Effector memory CD4-positive, alpha-beta T cell (primary cell): ENCODE measurements around the gene BRINP2.

Experiments
- DNase-seq, 3 donors: peaks; one replicate each; pipeline ENCODE4 v3.0.0-alpha.2; 2020
- H3K27ac ChIP-seq: 2 replicates; pipeline ENCODE4 v1.7.0; 2013; ENCODE audit warnings: mild to moderate bottlenecking, low read length, moderate library complexity; ENCODE audit not compliant: insufficient read depth, poor library complexity, severe bottlenecking
- H3K27me3 ChIP-seq: replicated peaks from 2 replicates; pipeline ENCODE4 v1.7.0; 2013; ENCODE audit warnings: mild to moderate bottlenecking, low read length; ENCODE audit not compliant: insufficient read depth, control insufficient read depth, poor library complexity, severe bottlenecking
- H3K36me3 ChIP-seq: 2 replicates; pipeline ENCODE4 v1.7.0; 2013; ENCODE audit warnings: mild to moderate bottlenecking, low read length, moderate library complexity; ENCODE audit not compliant: control insufficient read depth, insufficient read depth
- H3K4me1 ChIP-seq: 2 replicates; pipeline ENCODE4 v1.7.0; 2013; ENCODE audit warnings: low read length, mild to moderate bottlenecking; ENCODE audit not compliant: control insufficient read depth, insufficient read depth, poor library complexity, severe bottlenecking
- H3K4me3 ChIP-seq: 2 replicates; pipeline ENCODE4 v1.7.0; 2013; ENCODE audit warnings: low read length, low read depth, mild to moderate bottlenecking; ENCODE audit not compliant: insufficient read depth, poor library complexity, severe bottlenecking
- H3K9me3 ChIP-seq: 2 replicates; pipeline ENCODE4 v1.7.0; 2013; ENCODE audit warnings: mild to moderate bottlenecking, low read length, moderate library complexity; ENCODE audit not compliant: control insufficient read depth

Gene BRINP2

GRCh38 chr1:177185209-177185608, 14.5 kb downstream of the BRINP2 start:
- Histone ChIP-seq H3K27ac (no peak overlapping the region), H3K4me1 (peaks cover 5% of the 10 kb centered on the region), H3K27me3 (no peaks in the 10 kb centered on the region), H3K36me3 (no peaks in the 10 kb centered on the region), H3K9me3 (no peaks in the 10 kb centered on the region), H3K4me3 (no peak overlapping the region)
- no peak for DNase-seq

- no peak overlapping the region for H3K4me3 ChIP-seq
- no peaks in the 10 kb centered on the region for H3K36me3 ChIP-seq
- H3K4me1 ChIP-seq = peaks cover 5% of the 10 kb centered on the region
- no peaks in the 10 kb centered on the region for H3K9me3 ChIP-seq
- no peak for DNase-seq
- H3K27ac ChIP-seq = no peak overlapping the region
- no peaks in the 10 kb centered on the region for H3K27me3 ChIP-seq
Measured at GRCh38 chr1:177186639-177187038, 15.9 kb downstream of the BRINP2 start.

GRCh38 chr1:177190308-177190970, 19.7 kb downstream of the BRINP2 start:
- DNase-seq = no peak
- Histone ChIP-seq H3K27ac (no peak overlapping the region), H3K4me1 (no peaks in the 10 kb centered on the region), H3K9me3 (no peaks in the 10 kb centered on the region), H3K36me3 (no peaks in the 10 kb centered on the region), H3K27me3 (no peaks in the 10 kb centered on the region), H3K4me3 (no peak overlapping the region)

- no peak for DNase-seq
- no peak overlapping the region for H3K27ac ChIP-seq
- H3K4me1 ChIP-seq = no peaks in the 10 kb centered on the region
- H3K4me3 ChIP-seq = no peak overlapping the region
- no peaks in the 10 kb centered on the region for H3K36me3 ChIP-seq
- no peaks in the 10 kb centered on the region for H3K27me3 ChIP-seq
- H3K9me3 ChIP-seq = no peaks in the 10 kb centered on the region
Measured at GRCh38 chr1:177198243-177198642, 27.5 kb downstream of the BRINP2 start.

- H3K27me3 ChIP-seq = no peaks in the 10 kb centered on the region
- no peaks in the 10 kb centered on the region for H3K9me3 ChIP-seq
- DNase-seq = no peak
- no peaks in the 10 kb centered on the region for H3K4me1 ChIP-seq
- no peak overlapping the region for H3K27ac ChIP-seq
- H3K4me3 ChIP-seq = no peak overlapping the region
- no peaks in the 10 kb centered on the region for H3K36me3 ChIP-seq
Measured at GRCh38 chr1:177200290-177200689, 29.5 kb downstream of the BRINP2 start.

- H3K27ac ChIP-seq = no peak overlapping the region
- no peaks in the 10 kb centered on the region for H3K27me3 ChIP-seq
- no peaks in the 10 kb centered on the region for H3K36me3 ChIP-seq
- no peaks in the 10 kb centered on the region for H3K4me1 ChIP-seq
- H3K4me3 ChIP-seq = no peak overlapping the region
- no peak for DNase-seq
- no peaks in the 10 kb centered on the region for H3K9me3 ChIP-seq
Measured at GRCh38 chr1:177206831-177207355, 36.1 kb downstream of the BRINP2 start.

- Histone ChIP-seq H3K36me3 (no peaks in the 10 kb centered on the region), H3K9me3 (no peaks in the 10 kb centered on the region), H3K27ac (no peak overlapping the region), H3K27me3 (no peaks in the 10 kb centered on the region), H3K4me3 (no peak overlapping the region), H3K4me1 (no peaks in the 10 kb centered on the region)
- DNase-seq = no peak
Measured at GRCh38 chr1:177208920-177209319, 38.2 kb downstream of the BRINP2 start.

- Histone ChIP-seq H3K9me3 (no peaks in the 10 kb centered on the region), H3K4me1 (no peaks in the 10 kb centered on the region), H3K27ac (no peak overlapping the region), H3K27me3 (no peaks in the 10 kb centered on the region), H3K4me3 (no peak overlapping the region), H3K36me3 (no peaks in the 10 kb centered on the region)
- DNase-seq = no peak
Measured at GRCh38 chr1:177209357-177209756, 38.6 kb downstream of the BRINP2 start.

- no peak for DNase-seq
- Histone ChIP-seq H3K4me1 (no peaks in the 10 kb centered on the region), H3K27me3 (no peaks in the 10 kb centered on the region), H3K36me3 (no peaks in the 10 kb centered on the region), H3K27ac (no peak overlapping the region), H3K4me3 (no peak overlapping the region), H3K9me3 (no peaks in the 10 kb centered on the region)
Measured at GRCh38 chr1:177210071-177210470, 39.3 kb downstream of the BRINP2 start.

GRCh38 chr1:177211231-177211630, 40.5 kb downstream of the BRINP2 start:
- H3K4me1 ChIP-seq = no peaks in the 10 kb centered on the region
- H3K36me3 ChIP-seq = no peaks in the 10 kb centered on the region
- no peak overlapping the region for H3K4me3 ChIP-seq
- H3K27me3 ChIP-seq = no peaks in the 10 kb centered on the region
- DNase-seq = no peak
- no peak overlapping the region for H3K27ac ChIP-seq
- no peaks in the 10 kb centered on the region for H3K9me3 ChIP-seq
